GOT3 (cell line): Measurements from ENCODE around the gene GADD45A.

Experiments used
- DNase-seq: peaks from one replicate; lab custom pipeline; 2025; ENCODE audit warnings: mixed read lengths; lab: John Stamatoyannopoulos, UW

The GADD45A gene

DNA sequence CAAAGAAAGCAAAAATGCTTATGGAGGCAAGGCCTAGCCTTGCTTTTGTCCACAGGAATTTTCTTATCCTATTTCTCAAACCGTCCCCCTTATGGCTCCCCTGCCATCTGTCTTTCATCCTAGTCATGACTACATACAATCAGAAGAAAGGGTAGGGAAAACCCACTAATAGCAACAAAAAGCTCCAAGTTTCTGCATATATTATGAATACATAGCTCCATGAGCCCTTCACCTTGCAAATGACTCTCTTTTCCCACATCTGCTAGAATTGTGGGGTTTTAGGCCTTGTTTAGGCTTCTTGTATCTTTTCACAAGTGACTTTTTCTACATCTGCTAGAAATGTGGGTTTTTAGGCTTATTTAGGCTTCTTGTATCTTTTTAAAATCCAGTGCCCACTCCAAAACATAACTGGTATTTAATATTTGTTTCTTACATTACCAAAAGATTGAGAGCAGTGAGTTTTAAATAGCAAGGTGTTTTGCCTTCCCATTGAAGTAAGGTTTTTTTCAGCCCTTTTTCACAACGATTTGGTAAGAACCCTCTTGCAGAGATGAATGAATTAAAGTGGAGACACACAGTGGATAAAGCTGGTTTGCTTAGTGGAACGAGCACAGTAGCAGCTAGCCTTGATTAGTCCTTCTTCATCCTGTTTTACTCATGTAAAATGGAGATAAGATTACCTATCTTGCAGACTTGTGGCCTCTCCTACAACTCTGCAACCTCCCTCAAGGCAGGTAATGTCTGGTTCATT is 4.4 kb downstream of the GADD45A start:
- DNase-seq, result no peak

- DNase-seq, result no peak
These were observed 5.0 kb downstream of the GADD45A start for GRCh38 chr1:67690018-67690363.

DNA sequence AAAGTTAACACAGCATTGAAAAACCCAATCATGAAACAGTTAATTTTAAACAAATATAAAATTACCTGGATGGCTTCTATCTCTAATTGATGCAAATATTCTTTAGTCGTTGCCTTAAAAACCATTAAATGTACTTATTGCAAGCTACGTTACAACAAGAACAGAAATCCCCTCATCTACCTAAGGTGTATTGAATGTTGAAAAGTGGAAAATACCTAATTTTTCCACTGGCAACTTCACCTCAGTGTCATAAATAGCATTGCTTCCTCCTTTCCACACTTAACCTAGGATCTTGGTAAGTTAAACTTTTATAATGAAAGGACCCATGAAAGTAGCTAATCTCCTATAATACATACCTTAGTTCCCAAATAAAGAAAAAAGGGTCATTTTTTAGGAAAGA is 5.4 kb downstream of the GADD45A start:
- DNase-seq, result no peak

DNA sequence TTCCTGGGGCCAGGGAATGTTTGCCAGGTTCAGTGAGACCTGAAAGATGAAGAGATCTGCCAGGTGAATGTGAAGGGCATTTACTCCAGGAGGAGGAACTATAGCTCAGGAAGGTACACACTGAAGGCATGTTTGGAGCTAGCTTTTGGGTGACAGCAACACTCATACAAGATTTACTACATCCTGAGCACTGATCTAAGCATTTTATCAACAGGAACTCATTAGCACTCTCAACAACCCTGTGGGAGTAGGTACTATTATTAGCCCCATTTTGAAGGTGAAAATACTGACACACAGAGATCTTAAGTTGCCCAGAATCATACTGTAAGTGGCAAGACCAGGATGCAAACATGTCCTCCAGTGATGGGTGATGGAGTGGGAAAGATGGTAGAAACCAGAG is 6.7 kb downstream of the GADD45A start:
- DNase-seq, result no peak

GRCh38 chr1:67695963-67696362 is 11.0 kb downstream of the GADD45A start:
- no peak for DNase-seq

DNA sequence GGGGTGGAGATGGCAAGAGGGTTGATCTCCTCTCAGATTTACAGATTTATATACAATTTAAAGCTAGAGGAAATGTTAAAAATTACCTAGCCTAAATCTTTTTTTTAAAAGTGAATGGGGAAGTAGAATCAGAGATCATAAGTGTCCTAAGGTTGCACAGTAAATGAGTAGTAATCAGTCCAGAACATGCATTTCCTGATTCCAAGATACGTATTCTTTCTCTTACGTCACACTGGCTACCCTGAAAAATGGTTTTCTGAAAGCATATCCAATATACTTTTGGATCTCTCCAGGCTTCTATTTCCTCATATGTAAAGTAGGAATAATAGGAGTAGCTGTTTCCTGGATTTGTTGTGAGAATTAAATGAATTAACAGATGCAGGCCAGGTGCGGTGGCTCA is 11.7 kb downstream of the GADD45A start:
- no peak for DNase-seq

- no peak for DNase-seq
These were observed 15.2 kb downstream of the GADD45A start for GRCh38 chr1:67700220-67700619.

DNA sequence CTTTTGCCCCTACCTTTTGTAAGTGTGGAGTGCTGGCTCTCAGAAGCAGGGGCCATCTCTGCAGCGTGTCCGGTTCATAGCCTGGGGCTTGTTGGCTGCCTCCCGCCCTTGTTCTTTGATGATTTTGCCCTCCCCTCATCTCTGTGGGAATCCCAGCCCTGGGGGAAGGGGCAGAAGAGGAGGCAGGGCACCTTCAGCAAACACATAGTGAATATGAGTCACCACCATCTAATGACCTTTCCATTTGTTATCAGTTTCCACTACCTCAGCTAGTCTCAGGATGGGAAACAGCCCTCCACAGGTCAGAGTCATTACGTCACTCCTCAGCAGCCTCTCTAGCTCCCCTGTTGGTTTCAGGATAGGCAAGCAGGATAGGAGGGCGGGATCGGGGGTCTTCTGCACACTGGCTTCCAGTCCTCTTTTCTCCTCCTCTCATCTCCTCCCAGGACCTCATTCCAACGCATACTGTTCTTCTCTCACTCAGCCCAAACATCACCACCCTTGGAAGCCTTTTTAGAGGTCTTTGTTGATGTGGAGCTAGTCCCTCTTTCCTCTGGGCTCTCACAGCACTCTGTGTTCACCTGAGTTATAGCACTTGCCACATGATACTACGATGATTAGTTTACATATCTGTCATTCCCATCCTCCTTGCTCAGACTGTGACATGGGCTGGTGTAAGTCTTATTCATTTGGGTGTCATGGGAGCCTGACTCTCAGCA is 15.8 kb downstream of the GADD45A start:
- no peak for DNase-seq

DNA sequence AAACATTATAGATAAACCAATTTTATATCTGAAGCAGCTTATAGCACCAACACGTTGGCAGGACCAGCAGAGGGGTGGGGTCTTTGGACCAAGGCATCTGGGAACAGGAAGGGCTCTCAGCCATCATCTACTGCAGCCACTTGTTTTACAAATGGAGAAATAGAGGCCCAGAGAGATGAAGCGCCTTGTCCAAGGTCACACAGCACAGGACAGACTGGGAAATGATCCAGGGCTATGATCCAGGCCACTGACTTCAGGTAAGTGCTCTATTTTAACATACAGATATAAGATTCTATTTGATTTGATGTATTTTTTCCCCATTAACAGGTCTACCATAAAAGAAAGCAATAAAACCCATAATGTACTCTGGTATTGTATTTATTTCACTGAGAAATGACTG is 16.9 kb downstream of the GADD45A start:
- DNase-seq, result no peak

DNA sequence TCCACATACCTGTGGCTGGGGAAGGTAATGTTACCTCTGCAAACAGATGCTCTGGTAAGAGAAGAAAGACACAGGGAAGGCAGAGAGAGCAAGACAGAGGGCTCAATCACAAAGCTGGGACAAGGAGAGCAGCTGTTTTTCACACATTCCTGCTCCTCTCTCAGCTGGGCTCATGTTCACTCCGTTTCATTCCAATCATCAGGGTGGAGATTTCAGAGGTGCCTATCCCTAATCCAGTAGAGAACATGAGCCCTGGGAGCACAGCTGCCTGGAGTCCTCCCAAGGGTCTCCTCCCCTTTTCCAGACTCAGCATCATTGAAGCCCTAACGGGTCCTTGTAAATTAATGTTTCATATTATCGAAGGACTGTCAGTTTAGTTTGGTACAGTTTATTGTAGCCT is 19.4 kb downstream of the GADD45A start:
- no peak for DNase-seq

- DNase-seq, result no peak
These were observed 20.9 kb downstream of the GADD45A start for GRCh38 chr1:67705735-67706453.

- no peak for DNase-seq
These were observed 23.6 kb downstream of the GADD45A start for GRCh38 chr1:67708606-67709005.

- DNase-seq, result no peak
These were observed 25.4 kb downstream of the GADD45A start for GRCh38 chr1:67710417-67710816.

GRCh38 chr1:67711158-67711854 is 26.3 kb downstream of the GADD45A start:
- DNase-seq, result no peak

- no peak for DNase-seq
These were observed 26.8 kb downstream of the GADD45A start for GRCh38 chr1:67711855-67712212.

GRCh38 chr1:67713057-67713846 is 28.3 kb downstream of the GADD45A start:
- DNase-seq, result no peak

DNA sequence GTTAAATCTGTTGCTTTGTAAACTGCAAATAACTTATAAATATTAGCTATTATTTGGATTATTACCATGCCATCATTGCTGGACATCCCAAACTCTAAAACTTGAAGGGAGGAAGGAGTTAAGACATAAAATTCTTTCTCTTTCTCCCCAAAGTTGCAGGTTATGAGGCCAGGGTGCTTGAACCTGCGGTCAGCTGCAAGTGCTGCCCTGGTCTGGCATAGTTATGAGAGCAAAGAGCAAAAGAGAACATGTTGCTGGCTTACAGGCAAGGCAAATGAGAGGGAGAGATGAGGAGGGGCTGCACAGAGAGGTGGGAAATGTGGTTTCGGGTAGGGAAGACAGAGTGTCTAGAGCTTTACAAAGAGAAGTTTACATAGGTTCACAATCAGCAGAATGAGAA is 30.8 kb downstream of the GADD45A start:
- DNase-seq, result no peak

DNA sequence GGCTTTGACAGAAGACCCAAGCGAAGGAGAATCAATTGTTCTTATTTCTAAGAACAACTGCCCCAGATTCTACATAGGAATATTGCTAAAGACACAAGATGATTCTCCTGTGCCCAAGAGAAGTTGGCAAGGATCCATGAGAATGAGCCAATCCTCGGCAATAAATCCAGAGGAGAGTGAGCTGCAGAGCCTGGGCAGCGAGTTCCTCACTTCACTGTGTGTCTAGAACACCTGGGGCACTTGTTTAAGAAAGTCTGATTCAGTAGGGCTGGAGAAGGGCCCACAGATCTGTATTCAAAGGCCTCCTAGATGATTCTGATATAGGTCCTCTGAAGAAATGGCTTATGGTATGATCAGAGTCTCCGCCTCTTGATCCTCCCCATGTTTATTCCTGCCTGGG is 31.8 kb downstream of the GADD45A start:
- peak; percentile 6 for DNase-seq

DNA sequence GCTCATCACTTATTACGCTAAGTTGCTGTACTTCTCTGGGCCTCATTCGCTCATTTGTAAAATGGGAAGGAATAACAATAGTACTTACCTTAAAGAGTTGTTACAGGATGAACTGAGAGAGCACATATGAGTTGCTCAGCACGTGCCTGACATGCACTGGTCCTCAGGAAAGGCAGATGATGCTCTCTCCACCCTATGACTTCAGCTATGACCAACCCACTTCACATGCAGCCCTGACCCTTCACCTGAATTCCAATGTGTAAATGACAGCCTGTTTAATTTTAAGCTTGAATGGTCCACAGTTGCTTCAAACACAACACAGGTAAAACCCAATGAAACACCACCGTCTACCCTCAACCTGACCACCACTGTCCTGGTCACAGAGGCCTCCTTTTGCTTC is 32.9 kb downstream of the GADD45A start:
- no peak for DNase-seq

DNA sequence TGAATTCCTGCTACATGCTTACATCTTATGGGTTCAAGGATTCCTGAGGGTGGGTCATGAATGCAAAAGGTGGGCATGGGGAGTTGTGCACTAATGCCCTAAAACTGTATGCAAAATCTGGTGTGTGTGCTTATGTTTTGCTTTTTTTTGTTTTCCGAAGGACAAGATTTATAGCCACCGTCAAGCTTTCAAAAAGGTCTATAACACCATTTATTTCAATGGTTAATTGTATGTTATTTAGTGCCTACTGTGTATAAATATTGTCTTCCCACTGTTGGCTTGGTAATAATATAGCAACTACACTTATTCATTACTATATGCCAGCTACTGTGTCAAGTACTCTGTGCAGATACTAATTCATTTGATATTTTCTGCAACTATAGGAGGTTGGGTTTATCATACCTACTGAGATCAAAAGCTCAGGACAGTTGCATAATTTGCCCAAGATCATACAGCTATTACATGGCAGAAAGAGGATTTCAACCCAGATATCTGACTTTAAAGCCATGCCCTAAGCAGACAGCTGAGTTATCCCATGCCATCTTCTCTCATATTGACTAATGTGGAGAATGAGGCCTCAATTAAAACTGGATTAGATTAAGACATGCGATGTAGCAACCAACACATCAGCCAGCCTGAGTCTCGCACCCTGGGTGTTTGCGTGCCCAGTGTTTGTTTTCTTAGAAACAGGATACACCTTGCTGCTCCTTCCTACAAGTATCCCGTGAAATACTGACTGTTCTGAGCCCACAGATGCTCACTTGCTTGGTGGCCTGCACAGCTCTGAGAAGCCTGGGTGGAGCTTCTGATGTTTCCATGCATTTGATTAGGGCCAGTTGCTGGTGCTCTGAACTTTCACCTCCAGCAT is 34.6 kb downstream of the GADD45A start:
- DNase-seq, result no peak

DNA sequence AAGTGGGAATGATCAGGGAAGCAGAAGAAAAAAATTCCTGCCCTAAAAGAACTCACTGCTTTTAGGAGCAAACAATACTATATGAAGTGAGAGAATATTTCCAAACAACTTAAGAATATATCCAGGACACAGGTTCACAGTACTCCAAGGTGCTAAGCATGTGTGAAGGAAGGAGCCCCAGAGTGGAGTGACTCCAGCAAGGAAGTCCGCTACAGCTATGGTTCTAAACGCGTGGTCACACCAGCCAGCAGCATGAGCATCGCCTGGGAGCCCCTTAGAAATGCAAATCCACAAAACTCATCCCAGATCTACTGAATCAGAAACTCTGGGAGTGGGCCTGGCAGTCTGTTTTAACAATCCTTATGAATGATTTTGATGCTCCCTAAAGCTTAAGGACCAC is 36.1 kb downstream of the GADD45A start:
- no peak for DNase-seq
